ENCODE results near the gene ERBIN. TPM values are rescaled to one million over a fixed set of nuclear protein-coding genes. Genes with fewer than 3 reads are reported as not detected.
"Not testable (repeated sequence)": the region's sequence is repeated elsewhere in the genome, so short reads cannot be mapped to it uniquely, and the experiment has no call there.

Gene ERBIN
- total RNA-seq, 1 donor from 2014 or later: 54.1 TPM

GRCh38 chr5:65967288-65968066 is 41.1 kb downstream of the ERBIN start:
- no peak for DNase-seq (ENCODE audit: low read depth, low spot score)

GRCh38 chr5:65969539-65970393 is 43.4 kb downstream of the ERBIN start:
- DNase-seq (ENCODE audit: low read depth, low spot score): no peak

- DNase-seq (ENCODE audit: low read depth, low spot score): no peak
These were observed 44.3 kb downstream of the ERBIN start for GRCh38 chr5:65970481-65971367.

- no peak for DNase-seq (ENCODE audit: low read depth, low spot score)
These were observed 45.3 kb downstream of the ERBIN start for GRCh38 chr5:65971643-65972042.

GRCh38 chr5:65972896-65973295 is 46.5 kb downstream of the ERBIN start:
- DNase-seq (ENCODE audit: low read depth, low spot score): not testable (repeated sequence)

- DNase-seq (ENCODE audit: low read depth, low spot score): no peak
These were observed 51.9 kb downstream of the ERBIN start for GRCh38 chr5:65978251-65978650.

GRCh38 chr5:65981548-65981947 is 55.2 kb downstream of the ERBIN start:
- no peak for DNase-seq (ENCODE audit: low read depth, low spot score)

GRCh38 chr5:65981969-65982619 is 55.7 kb downstream of the ERBIN start:
- DNase-seq (ENCODE audit: low read depth, low spot score): no peak

- DNase-seq (ENCODE audit: low read depth, low spot score): no peak
These were observed 56.3 kb downstream of the ERBIN start for GRCh38 chr5:65982635-65983034.

- DNase-seq (ENCODE audit: low read depth, low spot score): no peak
These were observed 57.9 kb downstream of the ERBIN start for GRCh38 chr5:65984098-65984885.

GRCh38 chr5:65986050-65986451 is 59.7 kb downstream of the ERBIN start:
- DNase-seq (ENCODE audit: low read depth, low spot score): no peak

- no peak for DNase-seq (ENCODE audit: low read depth, low spot score)
These were observed 60.4 kb downstream of the ERBIN start for GRCh38 chr5:65986796-65987195.

- DNase-seq (ENCODE audit: low read depth, low spot score): no peak
These were observed 61.6 kb downstream of the ERBIN start for GRCh38 chr5:65987982-65988381.

GRCh38 chr5:65989158-65989557 is 62.8 kb downstream of the ERBIN start:
- no peak for DNase-seq (ENCODE audit: low read depth, low spot score)

- DNase-seq (ENCODE audit: low read depth, low spot score): no peak
These were observed 66.3 kb downstream of the ERBIN start for GRCh38 chr5:65992630-65993029.

GRCh38 chr5:65994117-65994786 is 67.9 kb downstream of the ERBIN start:
- no peak for DNase-seq (ENCODE audit: low read depth, low spot score)

GRCh38 chr5:65999061-65999723 is 72.8 kb downstream of the ERBIN start:
- no peak for DNase-seq (ENCODE audit: low read depth, low spot score)

GRCh38 chr5:66001952-66002351 is 75.6 kb downstream of the ERBIN start:
- no peak for DNase-seq (ENCODE audit: low read depth, low spot score)

- DNase-seq (ENCODE audit: low read depth, low spot score): no peak
These were observed 76.0 kb downstream of the ERBIN start for GRCh38 chr5:66002415-66002814.
